ENCODE data around the gene PRSS38.

PRSS38 gene

DNA sequence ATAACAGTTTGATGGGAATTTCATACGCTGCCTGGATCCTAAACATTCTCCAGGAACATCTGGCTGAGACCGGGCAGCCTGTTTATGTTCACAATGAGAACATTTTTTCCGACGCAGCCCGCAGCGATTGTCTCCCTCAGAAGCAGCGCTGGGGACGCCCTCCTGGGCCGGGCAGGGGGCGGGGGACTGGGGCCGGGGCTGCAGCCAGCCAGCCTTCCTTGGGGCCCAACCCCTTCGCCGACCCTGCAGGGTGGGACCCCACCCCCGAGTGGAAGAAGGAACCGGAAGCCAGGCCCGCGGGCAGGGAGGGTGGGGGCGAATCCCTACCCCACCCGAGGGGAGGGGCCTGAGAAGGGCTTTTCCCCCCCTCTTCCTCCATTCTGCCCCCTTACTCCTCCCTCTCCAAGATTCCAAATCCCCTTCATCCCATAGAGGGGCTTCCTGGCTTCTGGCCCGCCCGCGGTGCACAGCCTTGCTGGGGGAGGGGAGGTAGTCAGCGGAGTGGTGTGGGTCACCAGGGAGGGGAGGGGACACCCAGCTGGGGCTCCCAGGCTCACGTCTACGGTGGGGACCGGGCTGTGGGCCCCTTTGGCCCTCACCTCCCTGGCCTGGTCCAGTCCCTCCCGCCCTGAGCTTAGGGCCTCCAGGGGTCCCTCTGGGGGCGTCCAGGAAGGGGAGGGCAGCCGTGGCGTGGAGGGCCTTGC, 71.7 kb downstream of the PRSS38 start:
- DNase-seq = peak; percentile 50

DNA sequence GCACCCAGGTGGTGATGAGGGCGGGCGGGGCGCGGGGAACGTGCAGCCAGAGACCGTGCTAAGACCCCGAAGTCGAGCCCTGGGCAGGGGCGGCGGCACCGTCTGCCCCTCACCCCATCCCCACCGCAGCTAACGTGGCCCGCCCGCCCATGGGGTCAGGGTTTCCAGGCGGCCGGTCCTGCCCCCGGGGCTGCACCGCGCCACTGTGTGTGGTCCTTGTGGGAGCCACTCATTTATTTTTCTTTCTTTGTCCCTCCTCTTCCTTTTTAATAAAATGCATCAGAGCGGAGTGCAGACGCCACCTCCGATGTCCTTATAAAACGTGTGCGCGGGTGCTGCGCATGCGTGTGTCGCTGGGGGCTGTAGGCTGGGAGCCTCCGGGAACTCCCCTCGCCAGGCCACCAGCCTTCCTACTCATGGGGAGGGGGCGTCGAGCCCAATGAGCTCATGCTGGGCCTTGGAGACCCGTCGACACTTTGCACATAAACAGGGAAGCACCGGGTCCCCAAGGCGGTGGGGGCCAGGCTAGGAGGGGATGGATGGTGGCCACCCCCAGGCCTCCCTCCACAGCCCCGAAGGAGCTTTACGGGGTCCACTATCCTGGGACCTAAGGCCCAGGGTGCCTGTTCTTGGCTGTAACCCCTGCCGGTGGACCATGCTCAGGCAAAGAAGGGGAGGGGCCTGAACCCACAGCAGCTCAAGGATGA, 72.4 kb downstream of the PRSS38 start:
- peak; percentile 55 for DNase-seq

DNA sequence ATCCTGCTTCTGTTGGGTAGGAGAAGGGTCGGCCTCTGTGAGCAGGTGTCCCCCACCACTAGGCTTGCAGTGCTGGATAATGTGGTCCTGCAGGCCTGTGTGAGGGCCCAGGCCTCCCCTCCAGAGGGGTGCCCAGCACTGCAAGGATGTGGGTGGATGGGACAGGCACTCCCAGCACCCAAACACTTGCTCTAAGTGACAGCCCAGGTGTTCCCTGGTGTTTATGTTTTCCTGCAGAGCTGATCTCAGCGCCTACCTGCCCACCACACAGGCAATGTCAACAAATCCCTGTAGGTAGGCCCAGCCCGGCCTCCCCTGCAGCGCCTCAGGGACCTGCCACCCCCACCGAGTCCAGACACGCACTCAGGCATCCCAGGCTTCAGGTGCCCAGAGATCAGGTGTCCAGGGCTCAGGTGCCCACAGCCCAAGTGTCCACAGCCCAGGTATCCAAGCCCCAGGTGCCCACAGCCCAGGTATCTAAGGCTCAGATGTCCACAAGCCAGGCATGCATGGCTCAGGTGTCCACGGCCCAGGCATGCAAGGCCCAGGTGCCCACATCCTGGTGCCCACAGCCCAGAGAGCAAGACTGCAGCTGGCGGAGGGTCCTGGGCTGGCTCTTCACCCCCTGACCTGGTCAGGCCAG, 73.0 kb downstream of the PRSS38 start:
- no peak for DNase-seq

DNA sequence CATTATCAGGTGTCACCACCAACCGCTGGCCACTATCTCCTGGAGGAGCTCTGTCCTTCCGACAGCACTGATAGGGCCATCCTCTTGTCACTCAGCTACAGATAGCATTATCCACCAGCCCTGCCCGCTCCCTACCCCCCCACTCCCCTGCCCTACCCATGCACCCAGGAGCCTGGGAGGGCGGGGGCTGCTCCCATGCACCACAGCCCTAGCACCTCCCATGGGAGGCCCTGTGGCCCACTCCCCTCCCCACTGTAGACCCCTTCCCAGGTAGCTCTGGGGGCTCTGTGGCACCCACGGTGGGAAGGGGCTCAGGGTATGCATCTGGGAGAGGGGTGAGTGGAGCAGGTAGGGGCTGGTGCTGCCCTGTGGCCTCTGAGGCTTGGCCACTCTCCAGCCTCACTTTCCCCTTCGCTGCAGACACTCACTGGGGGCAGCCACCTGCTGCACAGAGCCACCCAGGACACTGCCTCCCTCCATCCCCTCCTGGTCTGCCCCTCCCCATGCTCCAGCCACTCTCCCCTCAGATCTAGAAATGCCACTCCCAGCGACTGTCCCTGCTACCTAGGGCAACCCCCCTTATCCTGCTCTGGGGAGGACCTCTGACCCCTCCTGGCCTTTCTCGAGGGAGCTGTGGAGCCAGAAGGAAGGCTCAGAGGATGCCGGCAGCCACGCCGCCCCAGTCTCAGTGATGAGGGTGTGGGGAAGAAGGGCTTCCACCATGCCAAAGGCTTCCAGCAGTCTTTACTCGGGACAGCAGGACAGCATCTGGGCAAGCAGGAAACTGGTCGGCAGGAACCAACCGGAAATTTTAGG, 73.8 kb downstream of the PRSS38 start:
- no peak for DNase-seq

DNA sequence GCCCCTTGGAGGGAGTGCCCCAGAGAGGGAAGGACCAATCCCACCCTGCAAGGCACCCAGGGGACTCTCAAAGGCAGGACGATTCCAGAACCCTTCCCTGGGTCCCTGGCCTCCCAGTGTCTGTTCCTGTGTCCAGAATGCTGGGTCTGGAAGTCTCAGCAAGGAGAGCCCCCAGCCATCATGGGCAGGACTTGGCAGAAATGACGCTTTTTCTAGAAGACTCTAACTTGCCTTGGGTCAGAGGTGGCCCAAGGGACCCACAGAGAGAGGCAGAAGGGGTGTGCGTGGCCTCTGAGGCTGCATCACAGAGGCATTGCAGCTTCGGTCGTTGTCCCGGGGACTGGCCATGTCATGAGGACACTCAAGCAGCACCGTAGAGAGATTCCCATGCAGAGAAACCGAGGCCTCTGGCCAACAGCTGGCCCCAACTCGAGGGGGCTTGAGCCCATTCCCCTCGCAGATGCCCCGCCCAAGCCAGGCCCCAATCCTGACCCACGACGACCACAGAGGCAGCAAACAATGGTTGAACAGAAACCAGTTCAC, 74.5 kb downstream of the PRSS38 start:
- no peak for DNase-seq

DNA sequence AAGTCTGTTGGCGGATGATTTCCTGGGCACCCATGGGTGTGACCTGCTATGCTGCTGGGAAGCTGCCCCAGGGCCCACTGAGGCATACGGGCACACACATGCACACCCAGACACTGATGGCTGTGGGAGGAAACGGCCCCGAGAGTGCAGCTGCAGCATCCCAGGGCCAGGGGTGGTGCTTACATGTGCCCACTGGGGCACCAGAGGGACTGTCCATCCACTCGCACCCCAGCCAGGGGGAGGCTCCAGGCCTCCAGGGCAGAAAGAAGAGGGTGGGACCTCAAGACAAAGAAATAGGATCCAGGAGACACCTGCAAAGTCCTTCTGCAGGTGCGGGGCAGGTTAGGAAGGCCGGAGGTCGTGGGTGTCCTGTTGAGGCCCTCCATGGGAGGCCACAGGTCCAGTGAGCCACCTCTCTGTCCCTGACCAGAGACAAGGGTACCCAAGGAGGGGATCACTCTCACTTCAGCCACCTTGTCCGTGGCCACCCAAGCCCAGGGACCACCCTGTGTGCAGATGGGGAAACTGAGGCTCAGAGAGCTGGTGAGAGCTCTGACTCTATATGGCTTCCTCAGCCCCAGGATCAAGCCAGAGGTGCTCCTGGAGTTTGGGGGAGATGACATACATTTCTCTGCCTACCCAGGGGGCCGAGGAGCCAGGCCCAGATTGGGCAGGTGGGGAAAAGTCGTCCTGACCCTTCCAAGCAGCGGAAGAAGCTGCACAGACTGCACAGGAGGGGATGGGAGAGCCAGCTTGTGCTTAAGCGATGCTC, 75.2 kb downstream of the PRSS38 start:
- DNase-seq = no peak

DNA sequence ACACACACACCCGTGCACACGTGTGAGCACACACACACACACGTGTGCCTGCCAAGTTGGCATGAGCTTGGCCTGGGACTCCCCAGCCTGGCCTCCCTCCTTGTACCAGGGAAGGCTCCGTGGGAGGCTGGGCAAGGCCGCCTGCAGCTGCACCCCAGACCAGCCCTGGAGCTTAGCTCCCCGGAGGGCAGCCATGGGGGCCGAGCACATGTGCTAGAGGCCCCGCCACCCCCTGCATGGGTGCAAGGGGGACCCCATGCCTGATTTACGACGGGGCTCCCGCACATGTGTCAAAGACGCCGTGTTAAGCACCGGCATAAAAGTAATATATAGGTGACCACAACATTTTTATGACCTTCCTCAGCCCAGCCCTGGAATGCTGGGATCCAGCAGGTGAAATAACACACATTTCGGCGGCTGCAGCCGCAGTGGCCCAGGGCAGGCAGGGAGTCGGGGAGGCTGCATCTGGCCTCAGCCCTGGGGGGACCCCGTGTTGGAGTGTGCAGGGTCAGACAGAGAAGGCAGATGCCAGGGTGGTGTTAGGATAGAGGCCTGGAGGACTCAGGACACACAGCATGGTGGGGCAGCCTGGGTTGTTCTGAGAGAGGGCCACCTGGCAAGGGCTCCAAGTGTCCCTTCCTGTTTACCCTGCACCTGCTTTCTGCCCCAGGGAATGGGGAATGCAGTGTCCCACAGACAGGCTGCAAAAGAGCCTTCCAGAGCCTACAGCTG, 75.9 kb downstream of the PRSS38 start:
- DNase-seq = no peak

DNA sequence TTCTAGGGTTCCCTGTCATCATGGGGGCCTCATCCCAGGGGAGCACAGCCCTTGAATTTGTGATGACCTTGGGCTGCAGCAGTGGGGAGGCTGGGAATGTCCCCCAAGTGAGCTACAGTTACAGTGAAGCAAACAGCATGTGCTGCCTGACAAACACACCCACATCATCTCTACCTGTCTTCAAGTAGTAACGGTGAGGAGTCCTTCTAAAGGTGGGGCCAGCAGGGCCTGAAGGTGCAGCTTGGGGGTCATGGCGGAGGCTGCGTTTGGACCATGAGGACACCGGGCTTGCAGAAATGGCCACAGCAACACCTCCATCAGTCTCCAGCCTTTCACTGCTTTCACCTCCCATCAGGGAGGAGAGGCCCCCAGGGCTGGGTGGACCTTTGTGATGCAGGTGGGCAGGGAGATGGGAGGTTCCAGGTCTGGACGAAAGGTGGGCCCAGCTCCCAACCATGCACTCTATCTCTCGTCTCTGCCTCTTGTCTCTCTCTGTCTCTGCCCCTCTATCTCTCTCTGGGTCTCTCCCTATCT, 76.5 kb downstream of the PRSS38 start:
- DNase-seq = no peak

DNA sequence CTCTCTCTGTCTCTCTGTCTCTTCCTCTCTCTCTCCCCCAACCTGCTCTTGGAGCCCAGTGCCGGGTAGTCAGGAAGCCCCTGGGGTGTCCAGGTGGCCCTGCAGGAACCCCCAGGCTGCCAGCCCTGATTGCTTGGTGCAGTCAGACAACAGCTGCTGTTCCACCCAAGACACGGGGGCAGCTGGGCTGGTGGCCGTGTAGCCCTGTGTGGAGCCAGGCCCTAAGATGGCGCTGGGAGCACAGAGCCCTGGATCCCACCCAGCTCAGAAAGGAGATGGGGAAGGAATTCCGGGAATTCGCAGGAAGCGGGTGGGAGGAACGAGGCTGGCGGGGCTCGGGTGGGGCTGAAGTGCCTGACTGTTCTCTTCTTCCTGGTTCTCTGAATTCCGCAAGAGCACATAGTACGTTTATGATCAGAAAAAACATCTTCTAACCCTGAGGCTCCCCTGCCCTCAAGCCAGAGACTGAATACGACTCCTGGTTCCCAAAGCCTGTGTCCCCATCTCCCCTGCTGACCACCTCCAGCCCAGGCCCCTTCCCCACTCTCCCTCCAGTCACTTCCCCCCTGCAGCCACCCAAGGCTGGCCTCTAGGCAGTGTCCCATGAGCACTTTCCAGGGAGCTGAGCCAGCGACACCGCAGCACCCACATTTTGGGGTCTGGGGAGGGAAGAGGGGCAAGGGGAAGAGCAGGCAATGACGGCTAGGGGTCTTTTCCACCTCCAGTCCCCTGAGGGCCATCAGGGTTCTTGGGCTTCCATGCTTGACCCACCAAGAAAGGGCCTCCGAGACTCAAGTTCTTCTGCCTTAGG, 77.2 kb downstream of the PRSS38 start:
- DNase-seq = peak; percentile 48

DNA sequence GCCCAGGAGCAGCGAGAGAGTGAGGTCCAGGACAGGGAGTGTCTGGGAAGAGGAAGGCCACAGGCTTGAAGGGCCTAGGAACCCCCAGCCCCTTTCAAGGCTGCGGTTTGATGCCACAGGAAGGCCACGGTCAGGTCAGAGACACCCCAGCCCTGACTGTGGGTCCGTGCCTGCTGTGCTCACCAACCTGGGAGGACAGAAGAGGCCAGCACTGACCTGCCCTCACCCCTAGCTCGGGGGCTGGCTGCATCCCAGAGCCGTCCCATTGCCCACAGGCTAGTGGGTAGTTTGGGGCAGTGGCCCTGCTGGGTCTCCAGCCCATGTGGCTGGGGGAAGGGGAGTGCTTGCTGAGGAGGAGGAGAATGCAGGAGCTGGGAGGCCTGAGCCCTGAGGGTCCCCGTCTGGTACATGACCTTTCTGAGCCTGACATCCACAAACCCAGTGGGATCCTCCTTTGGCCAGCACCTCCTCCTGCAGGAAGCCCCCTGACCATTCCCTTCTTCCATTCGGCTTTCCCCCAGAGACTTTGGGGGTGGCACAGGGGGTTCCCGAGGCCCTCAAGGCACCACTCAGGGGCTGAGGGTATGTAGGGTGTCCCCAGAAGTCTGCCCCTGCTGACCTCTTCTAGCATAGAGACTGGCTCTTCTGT, 77.9 kb downstream of the PRSS38 start:
- no peak for DNase-seq

DNA sequence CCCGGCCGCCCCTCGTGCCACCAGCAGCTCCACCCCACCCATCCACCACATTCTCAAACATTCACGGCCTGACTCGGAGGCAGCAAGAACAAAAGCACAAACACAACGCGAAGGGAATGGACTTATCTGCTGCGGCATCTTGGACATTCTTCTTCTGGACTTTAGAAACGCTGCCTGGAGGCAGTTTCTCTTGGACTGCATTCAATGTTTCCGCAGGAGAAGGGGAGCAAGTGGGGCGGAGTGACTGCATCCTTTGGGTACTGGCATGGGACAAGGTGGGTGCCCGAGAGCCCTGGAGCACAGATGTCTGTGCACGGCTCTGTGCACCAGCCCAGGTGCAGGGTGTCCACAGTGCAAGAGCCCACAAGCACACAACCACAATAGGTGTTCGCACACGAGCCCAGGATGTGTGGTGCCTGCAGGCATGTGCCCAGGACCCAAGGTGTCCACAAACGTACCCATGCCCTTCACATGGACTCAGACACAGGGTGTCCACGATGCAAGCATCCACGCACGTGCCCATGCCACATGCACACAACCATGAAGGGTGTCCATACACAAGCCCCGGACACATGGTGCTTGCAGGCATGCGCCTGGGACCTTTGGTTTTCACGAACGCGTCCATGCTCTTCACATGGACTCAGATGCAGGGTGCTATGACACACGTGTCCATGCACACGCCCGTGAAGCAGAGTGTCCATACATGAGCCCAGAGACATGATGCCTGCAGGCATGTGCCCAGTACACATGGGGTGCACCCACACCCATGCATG, 78.7 kb downstream of the PRSS38 start:
- DNase-seq = no peak

DNA sequence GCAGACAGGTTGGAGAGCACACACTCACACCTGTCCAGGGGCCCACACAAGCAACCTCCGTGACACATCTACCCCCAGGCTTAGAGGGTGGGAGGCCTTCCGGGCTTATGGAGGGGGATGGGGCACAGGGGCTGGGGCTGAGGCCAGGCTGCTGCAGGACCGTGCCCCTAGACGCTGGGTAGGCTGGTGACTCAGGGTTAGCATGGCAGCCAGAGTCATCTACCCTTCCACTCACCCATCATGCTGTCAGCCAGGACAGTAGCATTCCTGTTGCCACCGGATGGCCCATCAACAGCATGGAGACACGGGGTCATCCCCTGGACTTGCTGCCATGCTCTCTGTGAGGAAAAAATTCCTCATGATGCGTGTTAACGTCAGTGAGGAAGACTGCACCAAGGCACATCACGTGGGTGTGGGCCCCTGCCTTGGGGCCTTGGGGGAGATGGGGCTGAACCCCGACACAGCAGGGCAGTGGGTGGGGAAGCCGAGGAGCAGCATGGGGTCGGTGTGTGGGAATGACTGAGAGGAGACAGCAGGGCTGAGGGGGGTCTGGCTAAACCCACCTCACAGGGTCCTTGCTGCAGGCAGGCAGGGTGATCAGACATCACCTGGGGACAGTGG, 79.5 kb downstream of the PRSS38 start:
- no peak for DNase-seq

Measured in fibroblast of skin of right quadriceps (primary cell).